Glomerular endothelial cell (primary cell): ENCODE results near the gene KCNAB3. TPM values are rescaled to one million over a fixed set of nuclear protein-coding genes. Genes with fewer than 3 reads are reported as not detected.
"Not testable (repeated sequence)": the region's sequence is repeated elsewhere in the genome, so short reads cannot be mapped to it uniquely, and the experiment has no call there.

ENCODE experiments used
- DNase-seq: peaks from one replicate; pipeline ENCODE4 v3.0.0-alpha.2; 2011; ENCODE audit warnings: low read depth, low spot score; ENCODE audit errors: extremely low read depth
- total RNA-seq: library from RNA; depleted of rRNA; stranded (reverse); fragments of >200 nt; gene quantifications from 2 replicates; pipeline ENCODE4 v1.2.3, GENCODE V29; 2015

The KCNAB3 gene
- 0.12 and 2.1 TPM in 2 replicates for total RNA-seq

DNA sequence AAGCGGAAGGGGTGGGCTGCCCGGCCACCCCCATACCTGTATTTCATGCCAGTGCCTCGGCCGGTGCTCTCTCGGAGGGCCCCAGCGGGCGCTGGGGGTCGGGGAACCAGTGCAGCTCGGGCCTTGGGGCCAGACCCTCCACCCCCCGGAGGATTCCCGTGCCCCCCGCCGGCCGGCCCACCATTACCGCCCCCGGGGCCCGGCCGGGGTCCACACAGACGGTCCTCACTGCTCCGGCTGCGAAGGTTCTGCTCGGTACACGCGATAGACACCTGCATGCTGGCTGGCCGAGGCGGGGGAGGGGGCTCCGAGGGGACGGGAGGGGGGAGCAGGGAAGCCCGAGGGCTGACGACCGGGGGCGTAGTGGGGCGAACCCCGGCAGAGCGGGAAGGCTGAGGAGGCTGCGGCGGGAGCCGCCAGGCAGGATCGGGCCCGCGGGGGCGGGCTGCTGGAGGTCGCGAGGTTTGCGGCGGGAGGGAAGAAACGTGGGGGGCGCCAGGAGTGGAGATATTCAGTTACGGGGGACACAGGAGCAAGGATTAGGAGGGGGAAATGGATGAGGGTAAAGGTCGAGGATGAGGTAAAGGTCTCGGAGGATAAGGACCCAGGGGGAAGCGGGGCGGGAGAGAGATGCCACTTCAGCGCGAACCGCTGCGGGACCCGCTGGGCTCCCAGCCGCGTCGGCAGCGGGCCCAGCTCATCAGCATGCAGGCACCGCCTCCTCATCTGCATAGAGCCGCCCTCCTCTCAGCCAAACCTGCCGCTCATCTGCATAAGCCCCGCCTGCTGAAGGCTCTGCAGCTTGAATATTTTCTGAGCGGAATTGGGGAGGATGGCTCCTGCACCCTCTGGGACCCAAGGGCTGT lies at the start of gene KCNAB3:
Gene KCNAB3 (minus strand): TSS at position 699 of the 866 bp plus-strand sequence. CDS start 421 bp downstream, at position 278.
- DNase-seq: no peak

DNA sequence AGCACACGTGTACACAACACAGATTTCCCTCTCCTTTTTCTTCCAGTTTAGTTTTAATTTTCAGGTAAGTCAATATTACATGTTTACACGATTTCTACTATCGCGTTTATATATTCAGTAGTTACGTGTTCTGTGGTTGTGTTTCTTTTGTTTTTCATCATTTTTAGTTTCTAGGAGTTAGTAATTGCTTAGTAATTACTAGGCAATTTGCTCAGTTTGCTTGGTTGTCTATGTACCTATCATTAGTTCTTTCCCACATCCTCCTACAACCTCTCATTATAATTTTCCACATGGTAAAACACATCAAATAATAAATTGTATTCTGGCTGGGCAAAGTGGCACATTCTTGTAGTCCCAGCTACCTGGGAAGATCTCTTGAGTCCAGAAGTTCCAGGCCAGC lies 48.1 kb upstream of the KCNAB3 start:
- DNase-seq: no peak

DNA sequence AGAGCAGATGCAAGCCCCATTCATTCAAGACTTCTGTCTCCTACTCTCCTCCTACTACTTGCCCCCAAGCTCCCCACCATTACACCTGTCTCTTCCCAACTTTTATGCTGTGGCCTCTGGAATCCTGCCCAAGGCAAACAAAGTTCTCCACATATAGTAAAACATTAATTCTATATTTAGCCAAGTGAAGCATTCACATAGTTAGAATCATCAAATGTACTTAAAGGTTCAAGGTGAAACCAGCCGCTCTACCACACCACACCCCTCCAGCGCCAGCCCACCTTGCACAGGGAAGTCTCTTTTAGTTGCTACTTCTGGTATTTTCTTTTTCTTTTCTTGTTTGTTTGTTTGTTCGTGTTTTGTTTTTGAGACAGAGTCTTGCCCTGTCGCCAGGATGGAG lies 47.4 kb upstream of the KCNAB3 start:
- no peak for DNase-seq

DNA sequence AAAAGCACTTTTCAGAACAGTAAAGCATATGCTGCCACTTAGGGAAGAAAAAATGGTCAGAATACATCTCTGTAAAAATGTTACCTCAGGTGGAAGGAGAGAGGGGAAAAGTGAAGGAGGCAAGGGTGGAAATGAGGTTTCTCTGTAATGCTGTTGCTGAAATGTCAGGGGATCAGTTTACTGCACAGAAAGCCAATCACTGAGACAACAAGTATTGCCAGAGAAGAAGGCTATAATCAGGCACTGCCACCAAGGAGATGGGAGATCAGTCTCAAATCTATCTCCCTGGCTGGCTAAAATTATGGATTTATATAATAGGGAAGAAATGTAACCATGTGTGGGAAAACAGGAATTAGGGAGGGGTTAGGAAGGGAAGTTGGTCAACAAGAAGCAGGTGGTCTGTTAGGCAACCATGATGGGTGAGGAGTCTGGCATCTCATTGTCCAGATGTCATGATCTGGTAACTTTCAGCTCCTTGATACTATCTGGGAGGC lies 45.0 kb upstream of the KCNAB3 start:
- no peak for DNase-seq

DNA sequence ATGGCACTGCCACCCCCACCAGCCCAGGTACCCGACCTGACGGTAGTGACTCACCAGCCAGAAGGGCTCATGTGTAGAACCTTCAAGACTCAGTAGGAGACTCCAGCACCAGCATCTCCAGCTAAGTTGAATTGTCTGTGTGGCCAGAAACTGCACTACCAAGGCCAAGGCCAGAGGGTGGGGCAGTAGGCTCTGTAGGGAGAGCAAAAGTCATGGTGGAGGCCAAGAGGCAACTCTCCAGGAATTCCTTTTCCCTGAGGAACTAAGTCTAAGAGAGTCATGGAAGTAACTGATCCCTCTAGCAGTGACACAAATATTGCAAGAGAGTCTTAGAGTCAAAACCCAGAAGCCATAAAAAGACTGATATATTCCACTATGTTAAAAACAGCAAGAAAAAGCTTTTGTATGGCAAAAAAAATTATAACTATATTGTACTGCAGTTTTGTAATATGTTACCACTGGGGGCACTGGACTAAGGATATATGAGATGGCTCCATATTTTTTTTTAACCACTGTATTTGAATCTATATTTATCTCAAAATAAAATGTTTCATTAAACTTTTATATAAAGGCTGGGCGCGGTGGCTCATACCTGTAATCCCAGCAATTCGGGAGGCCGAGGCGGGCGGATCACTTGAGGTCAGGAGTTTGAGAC lies 42.6 kb upstream of the KCNAB3 start:
- no peak for DNase-seq

DNA sequence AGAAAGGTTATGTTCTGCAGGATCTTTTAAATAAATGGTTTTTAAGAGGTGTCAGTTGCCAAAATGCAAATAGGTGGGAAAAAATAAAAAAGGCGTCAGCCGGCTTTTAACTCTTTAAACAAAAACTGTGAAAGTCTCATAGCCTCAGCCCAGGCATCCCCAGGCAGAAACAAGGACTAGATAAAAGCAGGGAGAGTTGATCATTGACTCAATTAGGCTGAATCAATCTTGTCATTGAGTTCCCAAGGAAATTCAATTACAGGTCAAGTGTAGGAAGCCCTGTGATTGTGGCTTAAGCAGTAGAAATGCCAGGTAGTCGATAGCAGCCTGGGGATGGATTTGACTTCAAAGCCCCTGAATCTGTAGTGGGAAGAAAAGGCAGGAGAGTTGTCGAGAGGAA lies 42.0 kb upstream of the KCNAB3 start:
- no peak for DNase-seq

DNA sequence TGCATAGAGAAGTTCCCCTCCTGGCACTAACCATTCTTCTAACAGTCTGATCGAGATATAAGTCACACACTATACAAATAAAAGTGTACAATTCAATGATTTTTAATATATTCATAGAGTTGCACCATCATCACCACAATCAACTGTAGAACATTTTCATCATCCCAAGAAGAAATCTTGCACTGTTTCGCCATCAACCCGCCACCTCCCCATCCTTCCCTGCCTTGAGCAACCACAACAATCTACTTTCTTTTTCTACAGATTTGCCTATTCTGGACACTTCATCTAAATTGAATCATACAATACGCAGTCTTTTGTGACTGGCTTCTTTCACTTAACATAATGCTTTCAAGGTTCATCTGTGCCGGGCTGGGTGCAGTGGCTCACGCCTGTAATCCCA lies 39.8 kb upstream of the KCNAB3 start:
- DNase-seq: no peak

DNA sequence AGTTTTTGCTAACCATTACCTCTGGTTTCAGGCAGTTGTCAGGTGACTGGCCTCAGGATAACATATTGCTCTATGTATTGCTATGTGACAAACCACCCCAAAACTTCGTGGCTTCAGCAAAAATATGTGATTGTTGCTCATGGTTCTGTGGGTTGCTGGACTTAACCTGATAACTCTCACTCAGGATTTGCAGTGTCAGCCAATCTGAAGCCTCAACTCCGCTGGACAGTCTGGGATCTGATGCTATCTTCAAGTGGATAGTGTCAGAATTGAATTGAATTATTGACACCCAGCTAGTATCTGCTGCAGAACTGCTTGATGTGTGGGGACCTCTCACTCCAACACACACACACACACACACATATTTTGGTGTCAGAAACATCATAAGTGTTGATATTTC lies 38.1 kb upstream of the KCNAB3 start:
- DNase-seq: no peak

DNA sequence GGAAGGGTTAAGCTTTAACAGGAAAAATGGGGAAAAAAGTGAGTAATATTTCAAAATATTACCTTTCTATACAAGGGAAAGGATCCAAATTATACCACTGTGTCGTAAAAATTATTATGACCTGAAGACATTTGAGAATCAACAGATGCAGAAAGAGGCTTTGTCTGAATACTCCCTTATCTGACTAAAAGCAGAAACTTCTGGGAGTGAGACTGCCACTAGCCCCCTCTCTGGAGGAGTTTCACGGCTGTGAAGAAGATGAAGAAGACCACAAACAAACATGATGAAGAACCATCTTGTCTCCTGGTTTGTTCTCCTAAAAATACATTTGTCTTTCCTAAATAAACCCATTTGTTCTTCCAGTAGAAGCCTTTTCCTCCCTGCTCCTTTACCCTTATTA lies 31.8 kb upstream of the KCNAB3 start:
- DNase-seq: no peak

DNA sequence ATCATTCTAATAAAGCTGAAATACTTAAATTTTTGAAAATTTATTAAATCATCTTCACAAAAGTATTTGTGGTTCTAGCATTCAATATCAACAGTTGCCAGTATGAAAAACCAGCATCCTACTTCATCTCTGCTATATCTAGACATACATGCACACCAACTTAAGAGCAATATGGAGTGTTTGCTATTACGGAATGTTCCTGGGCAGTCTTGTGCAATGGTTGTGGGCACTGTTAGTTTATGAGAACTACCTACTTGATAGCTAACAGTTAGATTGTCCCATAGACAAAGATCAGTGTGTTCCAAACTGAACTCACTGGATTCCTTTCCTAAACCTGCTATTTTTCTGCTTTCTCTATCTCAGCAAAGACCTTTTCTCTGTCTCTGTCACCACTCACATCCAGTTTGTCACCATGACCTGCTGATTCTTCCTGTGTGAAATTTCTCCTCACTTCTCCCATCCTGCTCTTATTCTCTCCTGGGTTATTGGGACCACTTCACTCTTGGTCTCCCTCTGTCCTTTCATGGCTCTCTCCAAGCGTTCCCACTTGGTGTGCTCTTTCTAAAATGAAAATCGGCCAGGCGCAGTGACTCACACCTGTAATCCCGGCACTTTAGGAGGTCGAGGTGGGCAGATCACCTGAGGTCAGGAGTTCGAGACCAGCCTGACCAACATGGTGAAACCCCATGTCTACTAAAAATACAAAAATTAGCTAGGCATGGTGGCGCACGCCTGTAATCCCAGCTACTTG lies 30.0 kb upstream of the KCNAB3 start:
- DNase-seq: no peak

DNA sequence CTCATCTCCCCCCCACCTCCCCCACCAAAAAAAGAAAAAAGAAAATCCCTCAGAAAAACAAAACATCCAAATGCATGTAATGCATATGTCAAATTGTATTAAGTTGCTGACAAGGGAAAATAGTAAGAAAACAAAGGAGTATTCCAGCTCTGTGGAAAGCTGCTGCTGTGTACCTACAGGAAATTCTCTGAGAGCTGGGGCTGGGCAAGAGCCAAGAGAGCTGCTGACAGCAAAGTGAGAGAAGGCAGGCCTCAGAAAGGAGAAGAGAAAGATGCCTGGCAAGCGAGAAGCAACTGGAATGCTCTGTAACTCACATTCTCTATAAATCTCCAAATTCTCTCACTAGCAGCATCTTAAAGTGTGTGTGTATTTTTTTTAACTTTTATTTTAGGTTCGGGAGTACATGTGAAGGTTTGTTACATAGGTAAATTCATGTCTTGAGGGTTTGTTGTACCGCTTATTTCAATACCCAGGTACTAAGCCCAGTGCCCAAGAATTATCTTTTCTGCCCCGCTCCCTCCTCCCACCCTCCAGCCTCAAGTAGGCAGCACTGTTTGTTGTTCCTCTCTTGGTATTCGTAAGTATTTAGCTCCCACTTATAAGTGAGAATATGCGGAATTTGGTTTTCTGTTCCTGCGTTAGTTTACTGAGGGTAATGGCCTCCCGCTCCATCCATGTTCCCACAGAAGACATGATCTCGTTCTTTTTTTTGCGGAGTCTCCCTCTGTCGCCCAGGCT lies 26.7 kb upstream of the KCNAB3 start:
- DNase-seq: no peak

DNA sequence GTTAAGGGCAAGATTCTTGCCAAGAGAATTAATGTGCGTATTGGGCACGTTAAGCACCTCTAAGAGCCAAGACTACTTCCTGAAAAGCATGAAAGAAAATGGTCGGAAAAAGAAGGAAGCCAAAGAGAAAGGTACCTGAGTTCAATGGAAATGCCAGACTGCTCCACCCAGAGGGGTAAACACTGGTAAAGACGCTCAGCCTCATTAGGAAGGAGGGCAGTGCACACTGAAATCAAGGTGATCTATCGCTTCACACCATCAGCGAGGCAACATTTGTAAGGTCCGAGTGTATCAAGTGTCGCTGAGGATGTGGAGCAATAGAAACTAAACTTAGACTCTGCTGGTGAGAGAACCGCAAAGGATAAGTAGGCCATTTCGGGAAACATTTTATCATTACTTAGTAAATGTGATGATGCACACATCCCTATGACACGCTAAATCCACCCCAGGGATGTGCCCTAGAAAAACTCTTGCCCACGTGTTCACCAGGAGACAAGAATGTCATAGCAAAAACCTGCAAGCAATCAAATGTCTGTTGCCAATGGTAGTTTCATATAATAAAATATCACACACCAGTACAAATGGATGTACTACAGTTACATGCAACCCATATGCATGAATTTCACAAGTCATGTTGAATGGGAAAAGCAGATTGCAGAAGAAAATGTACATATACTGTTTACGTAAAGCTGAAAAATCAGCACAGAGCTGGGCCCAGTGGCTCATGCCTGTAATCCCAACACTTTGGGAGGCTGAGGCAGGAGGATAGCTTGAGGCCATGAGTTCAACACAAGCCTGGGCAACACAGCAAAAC lies 26.0 kb upstream of the KCNAB3 start:
- DNase-seq: no peak

DNA sequence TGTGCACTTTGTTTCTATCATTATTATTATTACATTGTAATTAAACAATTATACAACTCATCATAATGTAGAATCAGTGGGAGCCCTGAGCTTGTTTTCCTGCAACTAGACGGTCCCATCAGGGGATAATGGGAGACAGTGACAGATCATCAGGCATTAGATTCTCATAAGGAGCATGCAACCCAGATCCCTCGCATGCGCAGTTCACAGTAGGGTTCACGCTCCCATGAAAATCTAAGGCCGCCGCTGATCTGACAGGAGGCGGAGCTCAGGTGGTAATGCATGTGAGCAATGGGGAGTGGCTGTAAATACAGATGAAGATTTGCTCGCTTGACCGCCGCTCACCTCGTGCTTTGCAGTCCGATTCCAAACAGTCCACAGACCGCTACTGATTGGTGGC lies 23.6 kb upstream of the KCNAB3 start:
- DNase-seq: not testable (repeated sequence)

DNA sequence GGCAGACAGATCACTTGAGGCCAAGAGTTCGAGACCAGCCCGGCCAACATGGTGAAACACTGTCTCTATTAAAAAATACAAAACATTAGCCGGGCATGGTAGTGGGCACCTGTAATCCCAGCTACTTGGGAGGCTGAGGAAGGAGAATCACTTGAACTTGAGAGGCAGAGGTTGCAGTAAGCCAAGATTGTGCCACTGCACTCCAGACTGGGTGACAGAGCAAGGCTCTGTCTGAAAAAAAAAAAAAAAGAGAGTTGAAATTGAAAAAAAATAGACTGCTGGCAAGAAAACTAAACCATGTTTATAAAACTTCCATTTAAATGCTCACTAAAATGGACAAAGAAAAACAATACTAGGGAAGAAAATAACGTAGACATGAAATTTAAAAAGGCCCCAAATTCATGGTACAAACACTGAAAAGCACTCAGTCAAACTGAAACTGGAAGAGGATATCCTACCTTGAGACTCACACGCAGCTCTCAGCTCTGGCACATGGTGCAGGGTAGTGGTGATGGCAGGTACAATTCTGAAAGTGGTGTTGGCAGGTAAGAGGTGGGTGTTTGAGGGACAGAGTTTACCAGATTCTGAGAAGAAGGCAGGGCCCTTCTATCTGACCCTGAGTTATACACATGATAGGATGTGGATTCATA lies 21.6 kb upstream of the KCNAB3 start:
- no peak for DNase-seq

DNA sequence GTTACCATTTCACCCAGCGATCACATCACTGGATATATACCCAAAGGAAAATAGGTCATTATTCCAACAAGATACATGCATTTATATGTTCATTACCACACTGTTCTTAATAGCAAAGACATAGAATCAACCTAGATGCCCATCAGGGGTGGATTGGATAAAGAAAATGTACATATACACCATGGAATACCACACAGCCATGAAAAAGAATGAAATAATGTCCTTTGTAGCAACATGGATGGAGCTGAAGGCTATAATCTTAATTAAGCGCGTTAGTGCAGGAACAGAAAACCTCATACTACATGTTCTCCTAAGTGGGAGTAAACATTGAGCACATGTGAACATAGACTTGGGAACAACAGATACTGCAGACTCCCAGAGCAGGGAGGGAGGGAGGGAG lies 20.9 kb upstream of the KCNAB3 start:
- DNase-seq: no peak

DNA sequence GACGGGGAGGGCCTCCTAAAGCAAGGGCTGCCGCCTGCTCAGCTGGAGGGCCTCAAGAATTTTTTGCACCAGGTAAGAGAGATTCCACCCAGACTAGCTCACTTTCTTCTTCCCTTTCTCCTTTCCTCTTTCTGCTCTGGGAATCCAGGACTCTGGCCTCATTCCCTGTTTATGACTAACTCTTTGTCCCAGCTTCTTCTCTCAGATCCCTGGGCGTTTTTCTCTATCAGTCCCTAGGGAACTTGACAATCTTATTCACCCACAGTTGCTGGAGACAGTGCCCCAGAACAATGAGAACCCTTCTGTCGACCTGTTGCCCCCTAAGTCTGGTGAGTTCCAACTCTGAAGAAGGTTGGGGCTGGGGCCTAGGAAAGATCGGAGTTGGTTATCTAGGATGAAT lies 18.0 kb upstream of the KCNAB3 start:
- DNase-seq: no peak

DNA sequence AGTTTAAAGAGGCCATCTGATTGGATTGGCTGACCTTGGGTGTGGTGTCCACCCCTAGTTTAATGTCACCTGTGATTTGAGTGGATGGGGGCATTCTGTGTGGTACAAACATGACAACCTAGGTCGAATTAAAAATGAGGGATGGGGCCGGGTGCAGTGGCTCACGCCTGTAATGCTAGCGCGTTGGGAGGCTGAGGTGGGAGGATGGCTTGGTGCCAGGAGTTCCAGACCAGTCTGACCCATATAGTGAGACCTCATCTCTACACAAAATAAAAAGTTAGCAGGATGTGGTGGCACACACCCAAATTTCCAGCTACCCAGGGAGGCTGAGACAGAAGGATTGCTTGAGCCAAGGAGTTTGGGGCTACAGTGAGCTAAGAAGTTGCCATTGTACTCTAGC lies 16.8 kb upstream of the KCNAB3 start:
- DNase-seq: no peak

DNA sequence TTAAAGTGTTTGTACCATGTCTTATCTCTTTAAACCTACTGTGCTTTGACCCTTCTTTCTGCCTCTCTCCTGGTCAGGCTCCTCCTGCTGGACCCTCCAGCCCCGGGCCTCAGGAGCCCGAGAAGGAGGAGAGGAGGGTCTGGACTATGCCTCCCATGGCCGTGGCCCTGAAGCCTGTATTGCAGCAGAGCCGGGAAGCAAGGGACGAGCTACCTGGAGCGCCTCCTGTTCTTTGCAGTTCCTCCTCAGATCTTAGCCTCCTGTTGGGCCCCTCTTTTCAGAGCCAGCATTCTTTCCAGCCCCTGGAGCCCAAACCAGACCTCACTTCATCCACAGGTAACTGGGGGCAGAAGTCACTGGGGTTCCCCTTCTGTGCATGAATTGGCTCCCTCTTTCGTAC lies 16.0 kb upstream of the KCNAB3 start:
- DNase-seq: no peak

DNA sequence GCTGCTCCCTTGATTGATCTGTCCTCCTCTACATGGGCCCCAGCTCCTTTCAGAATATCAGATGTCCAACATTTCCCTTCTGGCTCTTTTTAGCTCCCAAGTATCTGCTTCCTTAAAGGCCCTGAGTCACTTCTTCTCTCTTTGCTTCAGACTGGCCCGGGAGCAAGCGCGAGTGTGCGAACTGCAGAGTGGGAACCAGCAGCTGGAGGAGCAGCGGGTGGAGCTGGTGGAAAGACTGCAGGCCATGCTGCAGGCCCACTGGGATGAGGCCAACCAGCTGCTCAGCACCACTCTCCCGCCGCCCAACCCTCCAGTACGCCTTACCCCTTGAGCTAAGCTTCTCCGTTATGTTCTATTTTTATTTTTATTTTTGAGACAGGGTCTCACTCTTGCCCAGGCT lies 14.7 kb upstream of the KCNAB3 start:
- no peak for DNase-seq
